ENCODE measurements around the gene PADI4.

The PADI4 gene

GRCh38 chr1:17371896-17372295 is 63.9 kb downstream of the PADI4 start, which contains the start of gene PADI6:
Gene PADI6, plus strand, starts transcription at chr1:17372196. Its CDS starts 50 bp downstream, at chr1:17372246.
- Histone ChIP-seq H3K4me3 (ENCODE audit: low read depth in 1 of 2, low read length in 1 of 2) (no peak within 1 kb of the TSS), H3K36me3 (no peaks in the 10 kb centered on the region), H3K27me3 (no peaks in the 10 kb centered on the region), H3K9me3 (no peaks in the 10 kb centered on the region), H3K27ac (no peak within 1 kb of the TSS), H3K4me1 (ENCODE audit: control insufficient read depth in 1 of 2, insufficient read depth in 1 of 2, low read depth in 1 of 2, low read length in 1 of 2) (peaks cover 3 to 7% of the 10 kb centered on the region in 2 experiments)
- TF ChIP-seq CTCF (IDR thresholded peaks at IDR 0.05), result no peak

- TF ChIP-seq CTCF (IDR thresholded peaks at IDR 0.05), result no peak
- H3K27me3 ChIP-seq, result peaks cover 10% of the 10 kb centered on the region
- no peaks in the 10 kb centered on the region for H3K9me3 ChIP-seq
- H3K27ac ChIP-seq, result no peak overlapping the region
- H3K4me1 ChIP-seq (ENCODE audit: control insufficient read depth in 1 of 2, insufficient read depth in 1 of 2, low read depth in 1 of 2, low read length in 1 of 2), result peaks cover 3 to 6% of the 10 kb centered on the region in 2 experiments
- H3K4me3 ChIP-seq (ENCODE audit: low read depth in 1 of 2, low read length in 1 of 2), result no peak overlapping the region
- no peaks in the 10 kb centered on the region for H3K36me3 ChIP-seq
Observed at GRCh38 chr1:17372955-17373354, 65.0 kb downstream of the PADI4 start.

GRCh38 chr1:17375651-17376050 is 67.7 kb downstream of the PADI4 start:
- no peak for TF ChIP-seq CTCF (IDR thresholded peaks at IDR 0.05)
- Histone ChIP-seq H3K36me3 (no peaks in the 10 kb centered on the region), H3K27me3 (peaks cover 16% of the 10 kb centered on the region), H3K4me1 (ENCODE audit: control insufficient read depth in 1 of 2, insufficient read depth in 1 of 2, low read depth in 1 of 2, low read length in 1 of 2) (peaks cover 3 to 6% of the 10 kb centered on the region in 2 experiments), H3K9me3 (no peaks in the 10 kb centered on the region), H3K4me3 (ENCODE audit: low read depth in 1 of 2, low read length in 1 of 2) (no peak overlapping the region), H3K27ac (no peak overlapping the region)

GRCh38 chr1:17377325-17377953 is 69.4 kb downstream of the PADI4 start:
- Histone ChIP-seq H3K27me3 (peaks cover 16% of the 10 kb centered on the region), H3K9me3 (no peaks in the 10 kb centered on the region), H3K36me3 (no peaks in the 10 kb centered on the region), H3K4me3 (ENCODE audit: low read depth in 1 of 2, low read length in 1 of 2) (no peak overlapping the region), H3K27ac (no peak overlapping the region), H3K4me1 (ENCODE audit: control insufficient read depth in 1 of 2, insufficient read depth in 1 of 2, low read depth in 1 of 2, low read length in 1 of 2) (no peaks in the 10 kb centered on the region)
- no peak for TF ChIP-seq CTCF (IDR thresholded peaks at IDR 0.05)

GRCh38 chr1:17381161-17381560 is 73.2 kb downstream of the PADI4 start:
- Histone ChIP-seq H3K4me3 (ENCODE audit: low read depth in 1 of 2, low read length in 1 of 2) (no peak overlapping the region), H3K9me3 (no peaks in the 10 kb centered on the region), H3K27me3 (peaks cover 16% of the 10 kb centered on the region), H3K4me1 (ENCODE audit: control insufficient read depth in 1 of 2, insufficient read depth in 1 of 2, low read depth in 1 of 2, low read length in 1 of 2) (no peaks in the 10 kb centered on the region), H3K27ac (no peak overlapping the region), H3K36me3 (no peaks in the 10 kb centered on the region)
- TF ChIP-seq CTCF (IDR thresholded peaks at IDR 0.05), result no peak
